Measurements from ENCODE around the gene CNN2.
A peak's percentile ranks its signal among the peaks of the same experiment; 100 is the strongest.

CNN2 gene

GRCh38 chr19:994516-994915 lies 31.9 kb upstream of the CNN2 start:
- H3K27ac ChIP-seq, result no peak overlapping the region

GRCh38 chr19:995051-995827 lies 31.2 kb upstream of the CNN2 start:
- no peak overlapping the region for H3K27ac ChIP-seq
- H3K4me3 ChIP-seq, result no peak overlapping the region

More at GRCh38 chr19:994516-994915, 31.9 kb upstream of the CNN2 start:
- no peak overlapping the region for H3K4me3 ChIP-seq

GRCh38 chr19:996051-996838 lies 30.2 kb upstream of the CNN2 start:
- Histone ChIP-seq H3K4me3 (peak overlapping the region in 1 of 7 experiments; percentile 0), H3K27ac (no peak overlapping the region)

GRCh38 chr19:998064-998463 lies 28.3 kb upstream of the CNN2 start:
- Histone ChIP-seq H3K27ac (no peak overlapping the region), H3K4me3 (no peak overlapping the region)

- H3K27ac ChIP-seq, result no peak overlapping the region
- no peak overlapping the region for H3K4me3 ChIP-seq
Observed at GRCh38 chr19:999379-999719, 27.1 kb upstream of the CNN2 start.

- Histone ChIP-seq H3K27ac (no peak within 1 kb of the TSS), H3K4me3 (peak within 1 kb of the TSS in 3 of 7 experiments; percentile 9 to 22 (median 22))
Observed at GRCh38 chr19:1000095-1000494, 26.3 kb upstream of the CNN2 start, which contains the start of gene GRIN3B. Gene GRIN3B, plus strand, starts transcription at chr19:1000419. Its CDS starts 19 bp downstream, at chr19:1000438.

GRCh38 chr19:1000591-1001537 lies 25.5 kb upstream of the CNN2 start:
- Histone ChIP-seq H3K4me3 (peak overlapping the region in 2 of 7 experiments; percentile 9 to 22), H3K27ac (no peak overlapping the region)

GRCh38 chr19:1001538-1002166 lies 24.8 kb upstream of the CNN2 start:
- Histone ChIP-seq H3K4me3 (no peak overlapping the region), H3K27ac (no peak overlapping the region)

- no peak overlapping the region for H3K27ac ChIP-seq
- no peak overlapping the region for H3K4me3 ChIP-seq
Observed at GRCh38 chr19:1002600-1002999, 23.8 kb upstream of the CNN2 start.

GRCh38 chr19:1003283-1003682 lies 23.1 kb upstream of the CNN2 start:
- no peak overlapping the region for H3K27ac ChIP-seq
- H3K4me3 ChIP-seq, result no peak overlapping the region

GRCh38 chr19:1004204-1004802 lies 22.1 kb upstream of the CNN2 start:
- H3K4me3 ChIP-seq, result no peak overlapping the region
- no peak overlapping the region for H3K27ac ChIP-seq

- H3K4me3 ChIP-seq, result no peak overlapping the region
- no peak overlapping the region for H3K27ac ChIP-seq
Observed at GRCh38 chr19:1004803-1005664, 21.4 kb upstream of the CNN2 start.

- no peak overlapping the region for H3K27ac ChIP-seq
- no peak overlapping the region for H3K4me3 ChIP-seq
Observed at GRCh38 chr19:1006711-1007398, 19.6 kb upstream of the CNN2 start.

- no peak overlapping the region for H3K27ac ChIP-seq
- H3K4me3 ChIP-seq, result no peak overlapping the region
Observed at GRCh38 chr19:1007399-1008251, 18.8 kb upstream of the CNN2 start.

- Histone ChIP-seq H3K27ac (no peak overlapping the region), H3K4me3 (no peak overlapping the region)
Observed at GRCh38 chr19:1008268-1009040, 18.0 kb upstream of the CNN2 start.
